C4-2B (cell line): Measurements from ENCODE around the gene GPAM.

ENCODE experiments used
- ZFX ChIP-seq: fragments of 450-650 bp; IDR thresholded peaks from 2 replicates; pipeline ENCODE4 v1.6.1; 2017
- TF ChIP-seq, protein P1 (sequence below): fragments of 450-650 bp; conservative IDR thresholded peaks from 2 replicates; pipeline ENCODE4 v1.5.1; 2017; ENCODE audit warnings: mild to moderate bottlenecking

DNA sequence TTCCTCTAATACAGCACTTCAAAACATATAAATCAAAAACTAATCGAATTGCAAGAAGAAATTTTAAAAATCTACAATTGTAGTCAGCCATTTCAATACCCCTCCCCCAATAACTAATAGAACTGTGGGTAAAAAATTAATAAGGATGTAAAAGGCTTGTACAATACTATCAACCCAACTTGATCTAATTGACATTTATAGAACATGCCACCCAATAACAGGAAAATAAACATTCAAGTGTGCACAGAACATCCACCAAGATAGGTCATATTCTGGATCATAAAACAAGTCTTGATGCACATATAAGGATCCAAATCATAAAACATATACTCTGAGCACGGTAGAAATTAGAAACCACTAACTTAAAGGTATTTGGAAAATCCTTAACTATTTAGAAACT lies 4.0 kb upstream of the GPAM start:
- TF ChIP-seq, protein P1, sequence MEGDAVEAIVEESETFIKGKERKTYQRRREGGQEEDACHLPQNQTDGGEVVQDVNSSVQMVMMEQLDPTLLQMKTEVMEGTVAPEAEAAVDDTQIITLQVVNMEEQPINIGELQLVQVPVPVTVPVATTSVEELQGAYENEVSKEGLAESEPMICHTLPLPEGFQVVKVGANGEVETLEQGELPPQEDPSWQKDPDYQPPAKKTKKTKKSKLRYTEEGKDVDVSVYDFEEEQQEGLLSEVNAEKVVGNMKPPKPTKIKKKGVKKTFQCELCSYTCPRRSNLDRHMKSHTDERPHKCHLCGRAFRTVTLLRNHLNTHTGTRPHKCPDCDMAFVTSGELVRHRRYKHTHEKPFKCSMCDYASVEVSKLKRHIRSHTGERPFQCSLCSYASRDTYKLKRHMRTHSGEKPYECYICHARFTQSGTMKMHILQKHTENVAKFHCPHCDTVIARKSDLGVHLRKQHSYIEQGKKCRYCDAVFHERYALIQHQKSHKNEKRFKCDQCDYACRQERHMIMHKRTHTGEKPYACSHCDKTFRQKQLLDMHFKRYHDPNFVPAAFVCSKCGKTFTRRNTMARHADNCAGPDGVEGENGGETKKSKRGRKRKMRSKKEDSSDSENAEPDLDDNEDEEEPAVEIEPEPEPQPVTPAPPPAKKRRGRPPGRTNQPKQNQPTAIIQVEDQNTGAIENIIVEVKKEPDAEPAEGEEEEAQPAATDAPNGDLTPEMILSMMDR = no peak
- no peak for TF ChIP-seq ZFX
